Measurements from ENCODE around the gene IZUMO1.
"Not testable (repeated sequence)": the region's sequence is repeated elsewhere in the genome, so short reads cannot be mapped to it uniquely, and the experiment has no call there.

The IZUMO1 gene

GRCh38 chr19:48746738-48747575 lies at the start of gene IZUMO1:
Gene IZUMO1 (minus strand): TSS chr19:48746909. CDS start chr19:48745859, 1,050 bp downstream.
- DNase-seq (ENCODE audit: low spot score): peak; percentile 76
- no peak for TF ChIP-seq CTCF (IDR thresholded peaks at IDR 0.05; ENCODE audit: extremely low read depth, missing control alignments)

- DNase-seq (ENCODE audit: low spot score): peak; percentile 13
- TF ChIP-seq CTCF (IDR thresholded peaks at IDR 0.05; ENCODE audit: extremely low read depth, missing control alignments): no peak
Measured at GRCh38 chr19:48795685-48796070, 49.0 kb upstream of the IZUMO1 start.

DNA sequence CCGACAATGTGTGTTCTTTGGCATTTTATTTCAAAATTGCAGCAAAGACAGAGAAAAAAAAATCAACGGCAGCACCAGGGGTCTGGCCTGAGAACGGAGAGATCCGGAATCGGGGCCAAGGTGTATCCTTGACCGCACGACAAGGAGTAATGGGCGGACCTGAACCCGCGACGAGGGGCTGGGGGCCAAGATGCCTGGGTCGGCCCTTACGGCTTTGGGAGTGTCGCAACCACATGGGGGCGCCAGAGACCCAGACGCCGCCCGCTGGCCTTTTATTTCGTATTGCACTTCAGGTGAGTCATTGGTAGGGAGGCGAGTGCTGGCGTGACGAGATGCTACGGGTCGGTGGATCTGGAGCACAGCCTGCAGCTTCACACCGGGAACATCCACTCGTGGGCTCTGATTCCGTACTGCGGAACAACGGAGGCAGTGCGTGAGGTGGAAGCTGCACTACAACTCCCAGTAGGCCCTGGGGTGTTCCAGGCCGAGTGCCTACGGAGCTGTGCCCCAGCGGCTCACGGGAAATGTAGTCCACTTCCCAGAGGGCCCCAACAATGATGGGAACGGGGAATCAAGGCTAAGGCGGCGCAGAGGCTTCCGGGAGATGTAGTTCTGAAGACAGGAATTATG lies 48.5 kb upstream of the IZUMO1 start:
- TF ChIP-seq CTCF (IDR thresholded peaks at IDR 0.05; ENCODE audit: extremely low read depth, missing control alignments): peak; percentile 63
- DNase-seq (ENCODE audit: low spot score): peak; percentile 92

DNA sequence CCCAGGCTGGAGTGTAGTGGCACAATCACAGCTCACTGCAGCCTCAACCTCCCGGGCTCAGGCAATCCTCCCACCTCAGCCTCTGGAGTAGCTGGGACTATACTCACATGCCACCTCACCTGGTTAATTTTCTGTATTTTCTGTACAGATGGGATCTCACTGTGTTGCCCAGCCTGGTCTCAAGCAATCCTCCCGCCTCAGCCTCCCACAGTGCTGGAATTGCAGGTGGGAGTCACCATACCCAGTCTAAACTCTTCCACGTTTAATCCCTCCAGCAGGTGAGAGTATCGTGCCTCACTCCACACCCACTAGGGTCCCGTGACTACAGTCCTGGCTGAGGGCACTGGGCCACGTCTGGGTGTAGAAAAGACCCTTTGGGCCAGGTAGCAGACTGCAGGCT lies 47.6 kb upstream of the IZUMO1 start:
- TF ChIP-seq CTCF (IDR thresholded peaks at IDR 0.05; ENCODE audit: extremely low read depth, missing control alignments): no peak
- no peak for DNase-seq (ENCODE audit: low spot score)

- no peak for DNase-seq (ENCODE audit: low spot score)
- no peak for TF ChIP-seq CTCF (IDR thresholded peaks at IDR 0.05; ENCODE audit: extremely low read depth, missing control alignments)
Measured at GRCh38 chr19:48793271-48793670, 46.6 kb upstream of the IZUMO1 start.

GRCh38 chr19:48787331-48787730 lies 40.6 kb upstream of the IZUMO1 start:
- DNase-seq (ENCODE audit: low spot score): not testable (repeated sequence)

GRCh38 chr19:48786422-48786821 lies 39.7 kb upstream of the IZUMO1 start:
- DNase-seq (ENCODE audit: low spot score): not testable (repeated sequence)

DNA sequence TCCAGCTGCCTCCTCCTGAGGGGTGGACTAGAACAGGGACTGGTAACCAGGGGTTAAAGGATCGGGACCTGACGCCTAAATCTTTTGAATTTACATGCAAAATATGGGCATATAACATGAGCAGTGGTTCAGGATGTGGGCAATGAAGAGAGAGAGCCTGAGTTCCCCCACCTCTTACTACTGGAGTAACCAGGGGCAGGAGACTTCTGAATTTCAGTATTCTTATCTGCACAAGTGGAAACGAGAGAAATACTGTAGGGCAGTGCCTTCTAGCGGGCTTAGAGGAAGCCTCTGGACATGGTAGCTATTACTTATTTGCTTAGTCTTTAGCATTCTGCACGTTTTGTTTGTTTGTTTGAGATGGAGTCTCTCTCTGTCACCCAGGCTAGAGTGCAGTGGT lies 37.8 kb upstream of the IZUMO1 start:
- TF ChIP-seq CTCF (IDR thresholded peaks at IDR 0.05; ENCODE audit: extremely low read depth, missing control alignments): no peak
- no peak for DNase-seq (ENCODE audit: low spot score)
